GM19328 (cell line): ENCODE results near the gene MTCH1.
"Not testable (repeated sequence)": the region's sequence is repeated elsewhere in the genome, so short reads cannot be mapped to it uniquely, and the experiment has no call there.

Experiments
- ATAC-seq: cut with Tn5 transposase; IDR thresholded peaks from one replicate; pipeline ENCODE4 v1.9.1; 2021; ENCODE audit warnings: mild to moderate bottlenecking, moderate library complexity; ENCODE audit not compliant: unreplicated experiment

Gene MTCH1

DNA sequence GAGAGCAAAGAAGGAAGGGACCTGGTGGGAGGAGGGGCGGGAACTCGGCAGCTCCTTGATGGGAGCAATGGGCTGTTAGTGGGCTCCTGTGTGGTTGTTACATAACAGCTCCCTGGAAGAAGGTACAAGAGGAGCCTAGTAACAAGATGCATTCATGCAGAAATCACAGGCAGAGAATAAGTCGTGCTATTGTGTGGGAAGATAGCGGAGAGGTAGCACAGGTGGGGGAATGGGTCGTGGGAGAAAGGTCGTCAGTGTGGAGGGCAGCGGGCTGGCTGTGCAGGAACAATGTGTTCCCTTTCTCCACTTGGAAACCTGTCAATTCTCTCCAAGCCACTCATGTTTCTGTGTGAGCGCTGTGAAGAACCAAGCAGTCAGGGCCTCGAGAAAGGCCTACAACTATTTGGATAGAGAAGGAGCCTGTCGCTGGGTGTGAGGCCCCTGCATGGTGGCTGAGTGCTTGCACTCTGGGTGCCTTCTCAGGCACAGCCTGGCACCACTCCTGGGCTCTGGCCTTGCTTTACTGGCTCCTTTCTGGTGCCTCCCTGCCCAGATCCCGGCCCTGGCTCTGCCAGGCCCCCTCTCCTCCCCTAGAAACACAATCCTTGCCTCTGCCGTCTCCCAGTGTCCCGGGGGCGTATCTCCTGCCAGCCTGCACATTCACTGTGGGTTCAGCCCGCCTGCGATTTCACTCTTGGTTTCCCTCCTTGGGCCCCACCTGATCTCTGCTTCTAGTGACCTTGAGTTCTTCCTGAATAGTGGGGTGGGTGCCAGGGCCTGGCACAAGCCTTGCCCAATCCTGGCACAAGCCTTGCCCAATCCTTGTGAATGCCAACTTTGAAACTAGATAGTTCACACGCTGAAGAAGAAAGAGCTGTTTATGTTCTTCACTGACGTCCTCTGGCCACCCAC is 12.1 kb upstream of the MTCH1 start:
- no peak for ATAC-seq

DNA sequence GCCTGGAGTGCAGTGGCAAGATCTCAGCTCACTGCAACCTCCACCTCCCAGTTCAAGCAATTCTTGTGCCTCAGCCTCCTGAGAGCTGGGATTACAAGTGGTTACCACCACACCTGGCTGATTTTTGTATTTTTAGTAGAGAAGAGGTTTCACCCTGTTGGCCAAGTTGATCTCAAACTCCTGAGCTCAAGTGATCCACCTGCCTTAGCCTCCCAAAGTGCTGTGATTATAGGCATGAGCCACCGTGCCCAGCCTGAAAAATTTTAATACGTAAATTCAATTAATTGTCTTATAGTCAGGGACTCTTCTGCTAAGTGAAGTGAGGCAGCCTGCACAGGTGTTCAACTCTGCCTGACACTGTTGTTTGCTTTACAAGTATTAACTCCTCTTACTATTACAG is 4.4 kb upstream of the MTCH1 start:
- not testable (repeated sequence) for ATAC-seq

DNA sequence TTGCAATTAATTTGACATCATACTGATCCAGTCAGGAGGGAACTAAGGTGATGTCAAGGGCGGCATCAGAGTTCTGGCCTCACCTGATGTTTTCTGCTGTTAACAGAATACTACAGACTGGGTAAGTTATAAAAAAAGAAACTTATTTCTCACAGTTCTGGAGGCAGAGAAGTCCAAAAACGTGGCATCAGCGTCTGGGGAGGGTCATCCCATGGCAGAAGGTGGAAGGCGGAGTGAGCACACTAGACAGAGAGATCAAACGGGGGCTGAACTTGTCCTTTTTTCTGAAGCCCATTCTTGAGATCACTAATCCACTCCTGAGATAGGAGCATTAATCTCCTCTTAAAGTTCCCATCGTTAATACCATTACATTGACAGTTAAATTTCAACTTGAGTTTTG is 3.3 kb upstream of the MTCH1 start:
- no peak for ATAC-seq

DNA sequence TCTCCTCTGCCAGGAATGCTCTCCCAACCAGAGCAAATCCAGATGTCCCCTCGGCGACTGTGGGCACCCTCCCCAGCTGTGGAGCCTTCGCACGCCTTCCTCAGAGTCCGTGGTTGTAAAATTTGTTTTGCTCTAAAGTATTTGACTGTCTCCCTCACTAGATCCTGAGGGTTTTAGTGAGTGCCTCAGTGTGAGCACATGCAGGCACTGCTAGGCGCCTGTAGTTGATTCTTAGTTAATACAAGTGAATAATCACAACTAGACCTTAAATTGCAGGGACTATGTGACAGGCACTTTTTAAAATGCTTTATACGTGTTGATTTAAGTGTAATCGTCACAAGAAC is 680 bp upstream of the MTCH1 start:
- ATAC-seq: no peak

DNA sequence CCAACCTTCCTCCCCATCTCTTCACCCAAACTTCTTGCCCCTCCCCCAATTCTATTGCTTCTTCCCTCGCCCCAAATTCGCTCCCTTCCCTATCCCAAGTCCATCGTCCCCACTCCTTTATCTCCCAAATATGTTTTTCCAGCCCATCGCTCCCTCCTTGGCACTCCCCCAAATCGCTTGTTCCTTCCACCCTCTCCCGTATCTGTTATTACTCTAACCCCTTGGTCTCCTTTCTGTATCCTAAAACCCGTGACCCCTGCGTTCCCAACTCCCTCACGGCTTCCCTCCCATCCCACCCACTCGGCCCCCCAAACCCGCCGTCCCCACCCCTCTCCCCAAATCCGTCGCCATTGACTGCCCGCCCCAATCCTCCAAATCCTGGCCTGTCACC is 584 bp downstream of the MTCH1 start:
- ATAC-seq: no peak

DNA sequence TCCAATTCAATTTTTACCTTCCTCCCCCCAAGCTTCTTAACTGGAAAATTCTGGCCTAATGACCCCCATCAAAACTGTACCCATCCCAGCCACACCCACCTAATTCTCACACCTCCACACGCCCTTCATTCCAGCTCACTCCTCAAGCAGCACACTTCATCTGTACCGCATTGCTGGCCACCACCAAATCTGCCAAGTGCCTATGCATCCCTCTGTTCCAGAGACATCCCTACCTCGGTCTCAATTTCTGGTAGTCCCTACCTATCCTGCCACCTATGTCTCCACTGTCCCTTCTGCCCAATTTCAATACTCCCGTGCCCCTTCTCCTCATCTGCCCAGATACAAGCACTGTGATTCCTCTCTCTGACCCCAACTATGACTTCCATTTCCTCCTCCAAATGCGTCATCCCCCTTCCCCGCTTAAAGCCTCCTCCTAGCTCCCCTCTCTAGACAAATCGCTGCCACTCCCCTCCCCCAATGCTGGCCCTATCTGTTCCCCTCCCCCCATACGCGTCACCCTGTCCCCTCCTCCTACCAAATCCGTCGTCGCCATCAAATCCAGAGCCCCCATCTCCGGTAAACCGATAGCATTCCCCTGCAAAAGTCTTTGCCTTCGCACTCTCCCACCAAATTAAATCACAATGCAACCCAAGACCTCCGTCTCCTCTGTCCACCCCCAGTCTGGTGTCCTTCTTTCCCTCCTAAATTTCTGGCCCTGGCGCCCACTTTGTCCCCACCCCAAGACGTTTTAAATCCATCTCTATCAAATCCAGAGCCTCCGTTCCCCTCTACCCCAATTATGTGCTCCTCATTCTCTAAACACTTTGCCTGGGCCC is 1.2 kb downstream of the MTCH1 start:
- no peak for ATAC-seq

DNA sequence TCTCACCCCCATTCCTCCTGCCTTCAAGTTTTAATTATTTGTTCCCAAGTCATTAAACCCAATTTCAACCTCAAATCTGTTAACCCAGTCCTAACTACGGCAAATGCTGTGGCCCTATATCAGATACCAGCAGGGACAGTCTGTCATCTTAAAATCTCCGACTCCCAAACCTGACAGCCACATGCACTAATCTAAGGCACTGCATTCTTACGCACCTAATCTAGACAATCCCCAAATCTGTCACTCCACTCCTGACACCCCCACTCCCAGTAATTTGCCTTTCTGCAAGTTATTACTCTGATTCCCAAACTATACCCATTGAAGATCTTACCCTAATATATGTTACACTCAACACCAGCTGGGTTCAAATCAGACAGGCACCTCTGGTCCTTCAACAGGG is 2.5 kb downstream of the MTCH1 start:
- ATAC-seq: no peak

DNA sequence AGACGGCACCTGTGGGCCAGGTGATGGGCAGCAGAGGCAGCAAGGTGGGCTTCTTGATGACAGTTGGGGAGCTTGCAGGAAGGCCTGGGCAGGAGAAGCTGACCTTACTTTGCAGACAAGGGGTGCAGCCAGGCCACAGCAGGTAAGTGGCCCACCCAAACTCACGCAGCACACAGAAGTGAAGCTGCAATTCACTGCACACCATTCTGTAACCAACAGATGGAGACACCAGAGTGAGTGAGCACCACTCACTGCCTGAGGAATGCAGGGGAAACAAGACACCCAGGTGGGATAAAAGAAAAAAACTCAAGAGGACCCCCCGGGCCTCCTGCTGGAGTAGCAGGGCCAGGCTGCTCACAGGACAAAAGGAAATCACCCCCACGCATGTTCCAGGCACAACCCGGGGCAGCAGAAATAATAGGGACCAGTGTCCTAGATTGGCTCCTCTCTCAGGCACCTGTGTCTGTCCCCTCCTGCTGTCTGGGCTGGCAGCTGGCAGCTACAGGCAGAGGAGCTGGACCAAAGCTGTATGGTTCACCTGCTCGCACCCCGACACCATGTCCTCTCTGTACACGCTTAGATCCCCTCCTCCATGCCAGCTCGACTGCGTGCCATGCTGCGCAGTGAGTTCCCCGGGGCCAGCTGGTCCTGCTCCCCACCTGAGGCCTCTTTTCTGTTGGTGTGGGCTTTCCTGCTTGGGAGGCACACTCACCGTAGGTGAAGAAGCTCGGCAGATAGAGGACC is 4.9 kb downstream of the MTCH1 start:
- ATAC-seq: no peak

DNA sequence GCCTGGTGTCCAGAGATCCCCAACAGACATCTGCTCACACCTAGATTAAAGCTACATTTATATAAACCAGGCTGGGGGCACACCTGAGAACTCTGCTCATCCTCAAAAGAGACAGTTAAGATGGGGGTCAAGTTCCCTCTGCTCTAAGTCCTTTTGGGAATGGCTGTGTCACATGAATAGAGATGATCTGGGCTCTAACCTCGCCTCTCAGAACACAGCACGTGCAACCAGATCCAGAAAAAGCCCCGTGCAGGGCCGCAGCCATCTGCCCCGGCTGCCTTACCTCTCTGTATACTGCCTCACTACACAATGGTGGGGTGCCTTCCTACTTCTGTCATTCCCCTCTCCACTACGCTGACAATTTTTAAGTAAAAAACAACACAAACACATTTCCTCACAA is 5.9 kb downstream of the MTCH1 start:
- ATAC-seq: no peak

DNA sequence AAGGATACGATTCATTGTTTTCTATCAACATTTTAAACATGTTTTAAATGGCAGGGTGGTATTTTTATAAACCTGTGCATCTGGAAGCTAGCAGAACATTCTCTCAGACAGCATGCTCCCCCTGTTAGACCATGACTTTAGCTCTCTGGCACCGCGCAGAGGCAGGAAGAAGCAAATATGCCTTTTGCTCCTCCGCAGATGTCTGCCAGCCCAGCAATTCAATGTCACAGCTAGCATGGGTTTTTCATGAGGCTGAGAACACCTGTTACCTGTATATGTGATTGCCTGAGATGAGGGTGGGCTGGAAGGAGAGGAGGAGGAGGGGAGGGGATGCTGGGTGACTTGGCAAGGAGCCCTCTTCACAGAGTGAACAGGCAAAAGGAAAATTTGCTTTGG is 6.7 kb downstream of the MTCH1 start:
- no peak for ATAC-seq

DNA sequence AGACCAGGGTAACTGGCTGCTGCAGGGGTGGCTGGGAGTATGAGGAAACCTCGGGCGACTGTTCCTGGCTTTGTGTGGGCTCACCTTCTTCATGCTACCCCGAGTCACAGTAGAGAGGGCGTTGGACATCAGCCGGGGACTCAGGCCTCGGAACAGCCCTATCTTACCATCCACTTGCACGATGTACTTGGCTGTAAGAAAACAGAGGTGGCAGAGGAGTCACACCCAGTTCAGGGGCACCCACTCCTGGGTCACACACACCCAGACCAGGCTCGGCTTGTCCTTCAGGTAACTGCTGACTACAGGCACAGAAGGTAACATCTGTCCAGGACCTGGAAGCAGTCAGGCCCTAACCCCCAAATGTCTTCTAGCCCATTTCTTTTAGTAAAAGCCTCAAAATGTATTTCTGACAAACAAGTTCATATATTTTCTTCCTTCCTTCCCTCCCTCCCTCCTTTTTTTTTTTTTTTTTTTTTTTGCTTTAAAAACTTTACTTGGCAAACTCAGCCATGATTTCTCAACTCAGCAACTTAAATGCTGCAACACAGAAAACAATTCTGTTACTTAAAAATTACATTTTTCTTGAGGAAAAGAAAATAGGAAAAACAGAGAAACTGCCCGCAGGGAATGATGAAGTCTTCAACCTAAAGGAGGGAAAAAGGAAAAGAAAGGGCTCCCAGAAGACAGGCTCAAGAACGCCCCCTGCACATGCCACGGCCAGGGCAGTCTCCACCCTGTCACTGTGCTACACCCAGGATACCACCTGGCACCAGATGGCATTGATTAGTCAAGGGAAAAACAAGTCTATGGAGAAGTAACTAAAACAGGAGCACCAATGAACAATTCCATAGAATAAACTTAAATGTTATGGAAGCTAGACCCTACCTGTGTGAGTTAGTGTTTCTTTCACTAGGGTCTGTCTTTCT is 7.3 kb downstream of the MTCH1 start:
- ATAC-seq: no peak

DNA sequence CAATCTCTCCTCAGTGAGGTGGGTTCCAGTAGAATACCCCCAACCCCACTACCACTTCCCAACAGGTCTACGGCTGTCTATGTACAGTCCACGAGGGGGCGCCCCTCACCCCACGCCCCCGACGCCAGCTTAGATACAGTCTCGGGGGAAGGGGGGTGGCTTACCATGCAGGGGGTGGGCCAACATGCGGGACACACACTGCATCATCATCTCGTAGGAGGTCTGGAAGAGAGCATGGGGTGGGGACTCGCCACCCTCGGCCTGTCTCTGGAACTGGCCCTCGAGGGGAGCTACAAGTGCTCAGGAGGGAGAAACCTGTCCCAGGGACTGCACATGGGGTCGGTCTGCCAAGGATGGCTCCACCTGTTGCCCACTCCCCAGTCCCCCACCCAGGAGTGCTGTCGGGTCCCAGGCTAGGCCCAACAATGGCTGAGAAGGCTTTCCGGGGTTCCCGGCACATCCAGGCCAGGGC is 8.5 kb downstream of the MTCH1 start:
- ATAC-seq: no peak

DNA sequence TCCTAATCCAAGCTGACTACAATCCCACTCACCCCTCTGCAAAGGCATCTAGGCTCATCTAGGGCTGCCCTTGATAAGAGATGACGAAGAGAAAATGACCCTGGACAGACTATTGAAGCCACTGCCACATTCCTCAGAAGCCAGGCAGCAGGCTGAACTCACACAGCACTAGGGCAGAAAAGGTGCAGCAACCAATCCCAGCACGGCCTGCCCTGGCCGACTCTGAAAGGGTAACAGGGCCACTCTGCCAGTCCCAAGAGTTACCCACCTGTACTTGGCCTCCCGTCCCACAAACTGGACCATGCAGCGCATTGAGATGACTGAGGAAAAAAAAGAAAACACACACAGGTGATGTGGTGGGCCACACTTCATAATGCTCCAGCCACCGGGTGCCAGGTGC is 9.1 kb downstream of the MTCH1 start:
- no peak for ATAC-seq

DNA sequence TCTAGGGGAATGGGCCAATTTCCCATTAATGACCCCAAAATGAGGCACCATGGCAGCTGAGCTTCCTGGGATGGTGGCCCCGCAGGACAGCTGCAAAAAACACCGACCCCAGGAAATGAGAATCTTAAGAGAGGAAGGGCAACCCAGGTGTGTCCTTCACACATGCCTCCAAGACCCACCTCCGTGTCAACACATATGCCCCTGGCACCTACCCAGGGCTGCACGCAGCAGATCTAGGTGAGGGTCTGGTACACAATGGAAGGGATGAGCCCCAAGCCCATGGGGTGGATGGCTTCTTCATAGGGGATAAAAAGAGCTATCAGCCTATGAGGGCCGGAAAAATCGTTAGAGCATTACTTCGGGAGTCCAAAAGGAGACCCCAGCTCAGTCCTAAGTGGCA is 9.5 kb downstream of the MTCH1 start:
- ATAC-seq: no peak

DNA sequence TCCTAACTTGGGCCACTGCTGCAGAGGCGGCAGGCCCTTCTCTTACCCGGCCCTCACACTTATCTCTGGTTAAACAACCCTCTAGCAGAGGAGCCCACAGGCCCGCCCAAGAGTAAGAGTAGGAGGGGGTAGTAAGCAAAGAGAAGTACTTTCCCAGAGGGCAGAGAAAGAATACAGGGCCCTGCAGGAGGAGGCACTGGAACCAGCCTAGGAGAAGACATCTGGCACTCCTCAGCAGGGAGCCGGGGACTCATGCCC is 10.1 kb downstream of the MTCH1 start:
- ATAC-seq: no peak

DNA sequence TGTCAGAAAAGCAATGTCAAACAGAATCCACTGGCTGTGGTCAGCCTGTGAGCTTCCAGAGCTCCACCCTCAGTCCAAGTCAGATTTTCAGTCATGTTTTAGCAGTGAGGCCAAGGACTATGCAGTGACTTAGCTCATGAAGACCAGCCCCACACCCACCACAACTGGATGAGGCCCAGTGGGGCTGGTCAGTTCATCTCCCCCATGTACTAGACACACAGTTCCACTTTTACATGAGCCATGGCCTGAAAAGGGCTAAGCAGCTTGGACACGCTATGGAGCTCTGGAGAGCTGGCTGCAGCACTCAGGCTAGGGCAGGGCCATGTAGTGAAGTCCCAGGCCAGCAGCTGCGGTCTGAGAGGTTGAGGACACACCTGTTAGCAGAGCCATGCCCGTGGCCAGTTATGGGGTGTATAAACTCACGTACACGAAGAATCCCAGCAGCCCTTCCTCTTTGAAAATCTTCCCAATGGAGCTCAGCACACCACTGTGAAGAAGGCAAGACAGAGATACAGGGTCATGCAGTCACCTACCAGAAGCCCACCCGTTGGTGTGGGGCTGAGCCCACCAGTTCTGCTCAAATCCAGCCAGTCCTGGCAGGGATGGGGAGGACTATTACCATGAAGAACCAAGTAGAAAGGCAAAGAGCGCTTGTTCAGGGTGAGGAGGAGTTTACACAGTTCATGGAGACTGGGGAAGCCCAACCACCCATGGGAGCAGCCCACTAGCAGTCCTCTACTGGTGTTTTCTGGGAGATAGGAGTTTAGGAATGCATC is 10.6 kb downstream of the MTCH1 start:
- ATAC-seq: no peak

DNA sequence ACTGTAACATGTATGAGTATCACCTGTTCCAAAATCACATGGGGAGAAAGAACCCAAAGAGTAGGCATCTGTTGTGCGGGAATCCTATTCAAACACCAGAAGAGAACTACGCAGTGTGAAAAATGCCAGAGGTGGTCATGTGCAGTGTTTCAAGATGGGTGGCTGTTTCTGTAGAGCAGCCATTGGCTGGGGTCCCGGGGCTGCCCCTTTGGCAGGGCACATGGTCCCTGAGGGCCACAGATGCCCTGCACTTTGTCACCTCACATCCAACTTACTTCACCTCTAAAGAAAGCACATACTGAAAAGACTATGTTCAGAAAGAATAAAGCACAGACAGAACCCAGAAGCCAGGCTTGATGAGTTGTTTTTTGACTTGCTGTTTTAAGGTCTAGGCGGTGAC is 12.3 kb downstream of the MTCH1 start:
- ATAC-seq: no peak

DNA sequence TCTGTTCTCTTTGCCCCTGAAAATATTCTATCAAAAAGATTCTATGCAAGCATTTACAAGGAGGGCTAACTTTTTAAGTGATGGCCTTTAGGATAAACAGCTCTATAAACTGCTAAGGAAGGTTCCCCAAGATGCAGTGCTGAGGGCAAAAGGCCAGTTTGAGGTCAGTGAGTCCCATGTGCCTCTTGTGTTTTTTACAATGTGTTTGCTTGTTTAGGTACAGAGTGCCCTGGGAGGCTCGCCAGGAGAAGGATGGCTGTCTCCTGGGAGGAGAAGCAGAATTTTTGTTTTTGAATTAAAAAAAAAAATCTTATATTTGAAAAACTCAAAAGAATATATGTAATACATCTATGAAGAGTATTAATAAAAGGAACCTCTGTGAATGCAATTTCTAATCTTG is 12.8 kb downstream of the MTCH1 start:
- no peak for ATAC-seq

DNA sequence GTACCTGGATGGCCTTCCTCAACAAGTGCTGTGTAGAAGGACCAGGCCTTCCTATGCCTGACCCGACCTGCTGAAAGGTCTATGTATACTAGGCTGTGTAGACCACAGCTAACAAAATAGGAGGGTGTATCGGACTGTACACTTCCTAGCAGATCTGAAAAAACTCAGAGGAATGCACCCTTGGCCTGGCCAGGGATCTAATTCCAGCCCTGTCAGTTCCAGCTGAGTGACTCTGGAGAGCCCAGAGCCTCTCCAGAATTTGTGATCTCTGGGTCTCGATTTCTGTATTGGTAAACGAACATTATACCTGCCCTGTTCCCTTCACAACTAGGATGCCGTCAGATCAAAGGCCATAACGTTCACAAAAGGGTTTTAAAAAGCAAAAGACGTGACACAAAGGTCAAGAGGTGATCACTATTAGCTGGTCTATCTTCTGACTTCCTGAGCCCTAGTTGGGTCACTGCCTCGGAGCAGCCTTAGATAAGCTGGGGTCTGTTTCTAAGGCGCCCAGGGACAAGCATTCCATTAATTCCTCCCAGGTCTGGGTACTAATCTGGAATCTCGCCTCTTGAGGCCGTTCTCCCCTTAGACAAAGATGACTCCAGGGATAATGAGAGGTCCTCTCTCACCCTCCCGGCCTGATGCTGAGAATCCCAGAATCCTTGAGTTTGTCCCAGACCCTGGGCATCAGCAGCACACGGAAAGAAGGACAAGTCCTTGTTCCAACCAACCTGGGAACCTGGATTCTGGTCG is 13.9 kb downstream of the MTCH1 start:
- no peak for ATAC-seq
